GM12878 (cell line): Measurements from ENCODE around the gene POMT2. TPM values are rescaled to one million over a fixed set of nuclear protein-coding genes. Genes with fewer than 3 reads are reported as not detected.
"Not testable (repeated sequence)": the region's sequence is repeated elsewhere in the genome, so short reads cannot be mapped to it uniquely, and the experiment has no call there.

Experiments used
- ATAC-seq: fragments of 200-7000 bp; cut with Tn5 transposase; 3 replicates; pipeline ENCODE4 v1.9.1; 2020; ENCODE audit warnings: mild to moderate bottlenecking, moderate library complexity
- BruUV-seq: library from RNA; stranded (reverse); fragments of 400-500 nt; replicated peaks from 2 replicates; lab custom pipeline; 2021; lab: Mats Ljungman, UMichigan
- CTCF ChIA-PET: fragments of 300-600 bp; sonication (Branson Sonifier 250); formaldehyde crosslinking; extraction: SDS; loops from one replicate; lab custom pipeline; 2021; ENCODE audit warnings: inconsistent platforms; lab: Yijun Ruan, JAX
- POLR2A ChIA-PET: fragments of 350-600 bp; formaldehyde crosslinking; extraction: SDS; loops from one replicate; lab custom pipeline; 2021; ENCODE audit warnings: inconsistent platforms; lab: Charles Lee
- RAD21 ChIA-PET: fragments of 300-600 bp; sonication (Branson Sonifier 250); formaldehyde crosslinking; loops from one replicate; lab custom pipeline; 2023; ENCODE audit warnings: antibody characterized with exemption; ENCODE audit not compliant: unreplicated experiment; lab: Charles Lee
- SMC1A ChIA-PET: fragments of 300-600 bp; sonication (Branson Sonifier 250); formaldehyde crosslinking; loops from one replicate; lab custom pipeline; 2023; ENCODE audit not compliant: unreplicated experiment, uncharacterized antibody; lab: Charles Lee
- DNase-seq: peaks from one replicate; pipeline ENCODE4 v3.0.0-alpha.2; 2011; ENCODE audit warnings: low read depth, low spot score
- FAIRE-seq: peaks from 3 replicates; lab custom pipeline; 2011; peaks lifted over from hg19 to GRCh38; lab: Jason Lieb, UNC
- H2AFZ ChIP-seq: 2 replicates; pipeline ENCODE4 v1.6.0; 2011; ENCODE audit warnings: low read depth, low read length, control low read depth; ENCODE audit not compliant: control insufficient read depth
- H3K27ac ChIP-seq: 2 replicates; pipeline ENCODE4 v1.5.1; 2011; ENCODE audit warnings: control low read depth; ENCODE audit not compliant: control insufficient read depth, insufficient read depth
- H3K27me3 ChIP-seq, 2 experiments: replicated peaks in 1 of 2; 2 replicates each; pipeline versions ENCODE4 v1.6.0 to v1.6.1; 2011; ENCODE audit warnings: low read length in 1 of 2; ENCODE audit not compliant: control insufficient read depth in 2 of 2, insufficient read depth in 2 of 2
- H3K36me3 ChIP-seq, 2 experiments: 2 replicates each; pipeline ENCODE4 v1.5.1; 2011; ENCODE audit warnings: low read length in 1 of 2; ENCODE audit not compliant: control insufficient read depth in 2 of 2, insufficient read depth in 2 of 2
- H3K4me1 ChIP-seq: 2 replicates; pipeline ENCODE4 v1.6.1; 2011; ENCODE audit warnings: mild to moderate bottlenecking, low read length, moderate library complexity, mixed read lengths; ENCODE audit not compliant: control insufficient read depth, insufficient read depth
- H3K4me2 ChIP-seq: 2 replicates; pipeline ENCODE4 v1.6.0; 2011; ENCODE audit warnings: control low read depth; ENCODE audit not compliant: control insufficient read depth, insufficient read depth
- H3K4me3 ChIP-seq: fragments of 200-600 bp; sonication (generic); 2 replicates; pipeline ENCODE4 v1.5.1; 2016
- H3K79me2 ChIP-seq: 2 replicates; pipeline ENCODE4 v1.6.0; 2011; ENCODE audit warnings: low read length; ENCODE audit not compliant: control insufficient read depth, insufficient read depth
- H3K9ac ChIP-seq: 2 replicates; pipeline ENCODE4 v1.8.0; 2011; ENCODE audit warnings: low read length, control low read depth, mixed read lengths; ENCODE audit not compliant: control insufficient read depth, insufficient read depth
- H3K9me3 ChIP-seq: replicated peaks from 3 replicates; pipeline ENCODE4 v1.5.1; 2011; ENCODE audit warnings: mild to moderate bottlenecking, low read length; ENCODE audit not compliant: control insufficient read depth, insufficient read depth
- H4K20me1 ChIP-seq: 2 replicates; pipeline ENCODE4 v1.6.0; 2011; ENCODE audit not compliant: control insufficient read depth, insufficient read depth
- BMI1 ChIP-seq: fragments of 450-650 bp; IDR thresholded peaks from 2 replicates; pipeline ENCODE4 v1.6.1; 2016; ENCODE audit warnings: mild to moderate bottlenecking, moderate library complexity, borderline replicate concordance
- E2F4 ChIP-seq: IDR thresholded peaks from 2 replicates; pipeline ENCODE4 v1.6.1; 2012; ENCODE audit warnings: low read depth, low read length, improper control_type of control experiment
- HDGF ChIP-seq: fragments of 450-650 bp; IDR thresholded peaks from 2 replicates; pipeline ENCODE4 v1.6.1; 2016; ENCODE audit warnings: antibody characterized with exemption
- HSF1 ChIP-seq: fragments of 150-350 bp; IDR thresholded peaks from 2 replicates; pipeline ENCODE4 v1.6.1; 2014; ENCODE audit warnings: mild to moderate bottlenecking, low read depth, low read length
- NBN ChIP-seq: fragments of 450-650 bp; IDR thresholded peaks from 2 replicates; pipeline ENCODE4 v1.6.1; 2016
- NFYB ChIP-seq: IDR thresholded peaks from 2 replicates; pipeline ENCODE4 v1.6.1; 2011; ENCODE audit warnings: low read depth, mild to moderate bottlenecking, low read length, improper control_type of control experiment, moderate library complexity; ENCODE audit not compliant: insufficient read depth
- POLR2AphosphoS5 ChIP-seq: IDR thresholded peaks from 2 replicates; pipeline ENCODE4 v1.6.1; 2011; ENCODE audit warnings: mild to moderate bottlenecking, low read length, inconsistent platforms
- SRF ChIP-seq, 2 experiments: IDR thresholded peaks; 2 replicates each; pipeline ENCODE4 v1.6.1; 2011; ENCODE audit warnings: low read depth in 2 of 2, low read length in 2 of 2, mild to moderate bottlenecking in 1 of 2, moderate library complexity in 1 of 2
- TAF1 ChIP-seq: IDR thresholded peaks from 2 replicates; pipeline ENCODE4 v1.6.1; 2011; ENCODE audit warnings: mild to moderate bottlenecking, low read depth, low read length, borderline replicate concordance
- ZNF384 ChIP-seq: IDR thresholded peaks from 2 replicates; pipeline ENCODE4 v1.6.1; 2012; ENCODE audit warnings: low read depth, mild to moderate bottlenecking, low read length, improper control_type of control experiment, borderline replicate concordance
- ZZZ3 ChIP-seq: IDR thresholded peaks from 2 replicates; pipeline ENCODE4 v1.6.1; 2011; ENCODE audit warnings: low read depth; ENCODE audit not compliant: control insufficient read depth, insufficient read length
- WGBS: methylation state at CpG from one replicate; pipeline ENCODE4 v1.1.6; 2016; ENCODE audit warnings: low lambda C conversion rate; ENCODE audit not compliant: insufficient replicate concordance, insufficient coverage; ENCODE audit errors: missing lambda C conversion rate; 5-methylcytosine and 5-hydroxymethylcytosine counted together
- in situ Hi-C: fragments of 300-500 bp; cut with MboI; formaldehyde crosslinking; loops from 9 replicates; pipeline ENCODE4 v1.14.3; 2018; ENCODE audit warnings: mixed read lengths
- intact Hi-C: fragments of 100-400 bp; cut with micrococcal nuclease; formaldehyde crosslinking; loops from one replicate; pipeline ENCODE4 v1.14.2; 2022; ENCODE audit not compliant: unreplicated experiment
- polyA plus RNA-seq, 11 experiments: library from polyadenylated mRNA; depleted of rRNA in 4 of 11; unstranded in 6 of 11; stranded (reverse) in 5 of 11; fragments of >200 nt; fragmentation: Nextera tagmentation in 4 of 11; fragmentation: Illumina TruSeq in 1 of 11; extraction: Ambion mirVana in 4 of 11; extraction: Trizol in 1 of 11; gene quantifications; 1 replicate in 1 of 11; 2 replicates in 10 of 11; pipeline versions ENCODE4 v1.2.1 to v1.2.3, GENCODE V29; 2011 to 2016; ENCODE audit warnings: inconsistent platforms in 2 of 11, missing spikeins in 2 of 11, low read depth in 1 of 11
- total RNA-seq, 4 experiments: library from RNA; depleted of rRNA in 3 of 4; stranded (reverse); fragments of >200 nt in 3 of 4; fragmentation: Illumina TruSeq in 1 of 4; extraction: Trizol in 1 of 4; gene quantifications; 2 replicates each; pipeline versions ENCODE4 v1.2.1 to v1.2.3, GENCODE V29; 2013 to 2021

POMT2 gene
- total and polyA plus RNA-seq, 10 of the 15 experiments (the other 5 are each of a cell fraction or from before 2014, with no cell fraction given), result 0.23 to 13.9 (median 6.5) TPM

- ChIA-PET SMC1A (interaction anchor here (1.0 to 1.3 kb wide), 3 partner anchors 50 to 235 kb away, joined by 3 to 4 read pairs (median 4); partner anchors contain the start of genes SAMD15 and TMED8), CTCF (interaction anchor here (1.0 to 1.6 kb wide), 3 partner anchors 9 to 220 kb away, joined by 3 to 4 read pairs (median 3); no protein-coding TSS in a partner anchor), POLR2A (interaction anchor here (0.7 kb wide), 1 partner anchor 84 kb away, joined by 6 read pairs; no protein-coding TSS in a partner anchor), RAD21 (interaction anchor here (0.7 kb wide), 1 partner anchor 103 kb away, joined by 3 read pairs; no protein-coding TSS in a partner anchor)
- H3K36me3 ChIP-seq, H3K4me1 ChIP-seq, H3K27ac ChIP-seq, H2AFZ ChIP-seq, H4K20me1 ChIP-seq, H3K27me3 ChIP-seq, H3K9me3 ChIP-seq, H3K9ac ChIP-seq, BruUV-seq, H3K4me2 ChIP-seq, ATAC-seq, FAIRE-seq, H3K4me3 ChIP-seq, H3K79me2 ChIP-seq, DNase-seq: not testable (repeated sequence)
- WGBS, result 87% methylated on average over 11 of the region's 11 CpGs
- in situ Hi-C loops (loop anchor here (5.0 kb wide), 2 partner anchors 166 to 451 kb away; no protein-coding TSS in a partner anchor), intact Hi-C loops (loop anchor here (5.0 kb wide), 1 partner anchor 446 kb away; no protein-coding TSS in a partner anchor)
Observed at GRCh38 chr14:77318756-77319155, 1.9 kb downstream of the POMT2 start.

- no peak for FAIRE-seq
- H3K27ac ChIP-seq, result no peak overlapping the region
- no peak for TF ChIP-seq POLR2AphosphoS5
- no peak for TF ChIP-seq TAF1
- no peak for TF ChIP-seq ZZZ3
- no peak for TF ChIP-seq NBN
- TF ChIP-seq HDGF, result no peak
- TF ChIP-seq ZNF384, result no peak
- no peak for TF ChIP-seq E2F4
- no peak for TF ChIP-seq BMI1
- TF ChIP-seq HSF1, result no peak
- no peak for TF ChIP-seq NFYB
- no peak for TF ChIP-seq SRF (IDR thresholded peaks at IDR 0.05; ENCODE audit: low read depth in 2 of 2, low read length in 2 of 2)
- H3K79me2 ChIP-seq, result peaks cover 5% of the 10 kb centered on the region; the same call in 1 of the 2 replicates
- ChIA-PET RAD21 (no interaction called here), SMC1A (no interaction called here), CTCF (interaction anchor here (1.6 to 7.5 kb wide), 2 partner anchors 166 to 219 kb away, joined by 4 to 159 read pairs; no protein-coding TSS in a partner anchor), POLR2A (no interaction called here)
- H3K4me3 ChIP-seq, result no peak overlapping the region
- no peaks in the 10 kb centered on the region; a peak in 1 of 4 replicates for H3K36me3 ChIP-seq
- H3K9me3 ChIP-seq, result no peaks in the 10 kb centered on the region
- H3K9ac ChIP-seq, result no peak overlapping the region
- no peak overlapping the region for H3K4me2 ChIP-seq
- no peaks in the 10 kb centered on the region for H4K20me1 ChIP-seq
- no peaks in the 10 kb centered on the region for H3K27me3 ChIP-seq
- WGBS, result 45% methylated on average over 5 of the region's 5 CpGs
- H2AFZ ChIP-seq, result no peak overlapping the region
- ATAC-seq, result no peak
- intact Hi-C loops (loop anchor here (5.0 kb wide), 1 partner anchor 446 kb away; no protein-coding TSS in a partner anchor), in situ Hi-C loops (loop anchor here (5.0 kb wide), 2 partner anchors 166 to 451 kb away; no protein-coding TSS in a partner anchor)
- H3K4me1 ChIP-seq, result peaks cover 4% of the 10 kb centered on the region; the same call in 1 of the 2 replicates
- no TSS peak for BruUV-seq
- no peak for DNase-seq
Observed at GRCh38 chr14:77318006-77318553, 2.6 kb downstream of the POMT2 start.
